Tibial nerve (tissue), 4 donors: ENCODE data around the gene DEPDC1B. TPM values are rescaled to one million over a fixed set of nuclear protein-coding genes. Genes with fewer than 3 reads are reported as not detected.

Experiments
- DNase-seq, 2 donors: peaks; one replicate each; pipeline ENCODE4 v3.0.0-alpha.2; 2019; ENCODE audit warnings: low spot score in 2 of 2
- H3K27ac ChIP-seq, 4 donors: fragments of 200-600 bp; sonication (generic) in 3 of 4; one replicate each; pipeline ENCODE4 v1.5.1; 2017 to 2019; ENCODE audit warnings: mild to moderate bottlenecking in 1 of 4
- H3K27me3 ChIP-seq, 2 donors: fragments of 200-600 bp; sonication (generic) in 1 of 2; one replicate each; pipeline versions ENCODE4 v1.5.1 to v1.6.0; 2017 to 2019
- H3K36me3 ChIP-seq, 3 donors: fragments of 200-600 bp; sonication (generic); one replicate each; pipeline ENCODE4 v1.5.1; 2018 to 2019
- H3K4me1 ChIP-seq, 4 donors: fragments of 200-600 bp; sonication (generic) in 3 of 4; one replicate each; pipeline ENCODE4 v1.5.1; 2017 to 2019
- H3K4me3 ChIP-seq, 4 donors: fragments of 200-600 bp; sonication (generic) in 3 of 4; one replicate each; pipeline ENCODE4 v1.5.1; 2017 to 2019; ENCODE audit warnings: mild to moderate bottlenecking in 1 of 4, moderate library complexity in 1 of 4
- H3K9me3 ChIP-seq, 4 donors: fragments of 200-600 bp; sonication (generic) in 3 of 4; one replicate each; pipeline ENCODE4 v1.5.1; 2017 to 2019
- EP300 ChIP-seq, 2 donors: sonication (generic); formaldehyde crosslinking; IDR thresholded peaks; one replicate each; pipeline ENCODE4 v1.6.1; 2017; ENCODE audit warnings: antibody characterized with exemption in 2 of 2, mild to moderate bottlenecking in 1 of 2
- POLR2A ChIP-seq, 2 donors: fragments of 450-650 bp; IDR thresholded peaks; one replicate each; pipeline ENCODE4 v1.6.1; 2017; ENCODE audit warnings: antibody characterized with exemption in 2 of 2, mild to moderate bottlenecking in 2 of 2, moderate library complexity in 2 of 2
- whole genome bisulfite sequencing, 2 donors: methylation state at CpG; one replicate each; pipeline ENCODE4 v1.1.5; 2018; 5-methylcytosine and 5-hydroxymethylcytosine counted together
- total RNA-seq, 4 donors: library from RNA; depleted of rRNA; stranded (reverse); fragments of >200 nt; gene quantifications; one replicate each; pipeline ENCODE4 v1.1.0, GENCODE V29; 2016
- TF ChIP-seq, protein P1 (sequence below), 5 experiments: fragments of 200-600 bp in 3 of 5; fragments of 450-650 bp in 2 of 5; sonication (generic) in 3 of 5; IDR thresholded peaks; one replicate each; pipeline ENCODE4 v1.5.1; 2016 to 2019; ENCODE audit warnings: antibody characterized with exemption in 5 of 5, mild to moderate bottlenecking in 3 of 5, moderate library complexity in 2 of 5

DEPDC1B gene
- total RNA-seq, 4 donors from 2014 or later = 2.2 to 5.7 (median 4.4) TPM

DNA sequence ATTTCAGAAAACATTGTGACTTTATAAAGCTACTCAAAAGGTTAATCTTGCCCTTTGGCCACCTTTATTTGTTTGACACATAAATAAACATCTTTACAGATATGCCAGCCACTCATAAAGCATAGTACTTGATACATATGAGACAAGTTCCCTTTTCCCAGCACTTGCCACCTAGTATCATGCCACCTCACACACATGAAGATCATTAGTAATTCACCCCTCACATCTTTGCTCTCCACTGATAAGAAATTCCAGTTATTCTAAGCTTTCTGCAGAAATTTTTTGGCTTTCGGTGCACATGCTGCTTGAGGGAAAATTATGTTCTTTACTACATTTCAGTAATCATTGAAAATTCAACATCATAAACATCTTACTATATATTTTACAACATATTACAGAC, 59.1 kb downstream of the DEPDC1B start:
- Histone ChIP-seq H3K4me3 (no peak overlapping the region), H3K4me1 (no peaks in the 10 kb centered on the region), H3K27me3 (no peaks in the 10 kb centered on the region), H3K36me3 (no peaks in the 10 kb centered on the region), H3K27ac (no peak overlapping the region), H3K9me3 (no peaks in the 10 kb centered on the region)
- DNase-seq = no peak
- TF ChIP-seq, protein P1, sequence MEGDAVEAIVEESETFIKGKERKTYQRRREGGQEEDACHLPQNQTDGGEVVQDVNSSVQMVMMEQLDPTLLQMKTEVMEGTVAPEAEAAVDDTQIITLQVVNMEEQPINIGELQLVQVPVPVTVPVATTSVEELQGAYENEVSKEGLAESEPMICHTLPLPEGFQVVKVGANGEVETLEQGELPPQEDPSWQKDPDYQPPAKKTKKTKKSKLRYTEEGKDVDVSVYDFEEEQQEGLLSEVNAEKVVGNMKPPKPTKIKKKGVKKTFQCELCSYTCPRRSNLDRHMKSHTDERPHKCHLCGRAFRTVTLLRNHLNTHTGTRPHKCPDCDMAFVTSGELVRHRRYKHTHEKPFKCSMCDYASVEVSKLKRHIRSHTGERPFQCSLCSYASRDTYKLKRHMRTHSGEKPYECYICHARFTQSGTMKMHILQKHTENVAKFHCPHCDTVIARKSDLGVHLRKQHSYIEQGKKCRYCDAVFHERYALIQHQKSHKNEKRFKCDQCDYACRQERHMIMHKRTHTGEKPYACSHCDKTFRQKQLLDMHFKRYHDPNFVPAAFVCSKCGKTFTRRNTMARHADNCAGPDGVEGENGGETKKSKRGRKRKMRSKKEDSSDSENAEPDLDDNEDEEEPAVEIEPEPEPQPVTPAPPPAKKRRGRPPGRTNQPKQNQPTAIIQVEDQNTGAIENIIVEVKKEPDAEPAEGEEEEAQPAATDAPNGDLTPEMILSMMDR (IDR thresholded peaks at IDR 0.05) = no peak
- WGBS, 2 donors = 95 to 100% methylated on average over 1 of the region's 1 CpG

DNA sequence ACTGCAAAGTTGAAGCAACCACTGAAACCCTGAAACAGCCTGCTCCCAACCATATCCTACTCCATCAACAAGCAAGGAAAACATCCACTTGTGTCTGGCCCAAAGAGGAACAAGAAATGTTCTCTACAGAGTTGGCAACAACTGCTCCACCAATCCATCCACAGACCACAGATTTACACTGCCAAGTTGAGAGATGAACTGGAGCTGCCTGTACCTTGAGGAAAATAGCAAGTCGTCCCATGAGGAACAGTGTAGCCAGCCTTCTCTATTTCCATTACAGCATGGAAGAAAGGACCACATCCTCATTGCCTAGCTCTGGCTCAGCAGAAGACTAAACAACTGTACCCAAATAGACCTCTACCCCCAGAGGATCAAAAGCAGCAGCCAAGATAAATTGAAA, 60.4 kb downstream of the DEPDC1B start:
- no peaks in the 10 kb centered on the region for H3K9me3 ChIP-seq
- H3K27ac ChIP-seq = no peak overlapping the region
- H3K27me3 ChIP-seq = no peaks in the 10 kb centered on the region
- no peaks in the 10 kb centered on the region for H3K36me3 ChIP-seq
- H3K4me3 ChIP-seq = no peak overlapping the region
- 79 to 86% methylated on average over 1 of the region's 1 CpG for whole genome bisulfite sequencing, 2 donors
- DNase-seq = no peak
- H3K4me1 ChIP-seq = no peaks in the 10 kb centered on the region
- TF ChIP-seq POLR2A (IDR thresholded peaks at IDR 0.05) (no peak), EP300 (IDR thresholded peaks at IDR 0.05) (no peak)
- TF ChIP-seq, protein P1 (IDR thresholded peaks at IDR 0.05) = no peak

DNA sequence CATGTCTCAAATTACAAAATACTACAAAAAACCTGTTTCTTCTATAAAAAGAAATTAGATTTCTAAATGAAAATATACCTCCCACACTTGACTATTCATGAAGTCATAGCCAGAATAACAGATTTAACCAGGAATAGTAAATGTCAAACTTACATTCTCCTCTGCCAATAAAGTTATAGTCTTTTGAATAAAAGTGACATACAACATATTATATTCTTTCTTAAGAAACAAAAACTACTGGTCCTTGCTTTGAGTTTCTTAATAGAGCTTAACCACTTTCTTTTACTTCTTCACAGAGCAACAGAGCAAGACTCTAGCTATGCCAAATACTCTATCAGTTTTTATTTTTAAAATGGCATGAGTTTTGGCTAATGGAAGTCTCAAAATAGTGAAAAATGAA, 61.7 kb downstream of the DEPDC1B start:
- Histone ChIP-seq H3K9me3 (no peaks in the 10 kb centered on the region), H3K4me1 (no peaks in the 10 kb centered on the region), H3K36me3 (no peaks in the 10 kb centered on the region), H3K4me3 (no peak overlapping the region), H3K27me3 (no peaks in the 10 kb centered on the region), H3K27ac (no peak overlapping the region)
- TF ChIP-seq, protein P1 (IDR thresholded peaks at IDR 0.05) = no peak
- TF ChIP-seq POLR2A (IDR thresholded peaks at IDR 0.05) (no peak), EP300 (IDR thresholded peaks at IDR 0.05) (no peak)
- DNase-seq = no peak

DNA sequence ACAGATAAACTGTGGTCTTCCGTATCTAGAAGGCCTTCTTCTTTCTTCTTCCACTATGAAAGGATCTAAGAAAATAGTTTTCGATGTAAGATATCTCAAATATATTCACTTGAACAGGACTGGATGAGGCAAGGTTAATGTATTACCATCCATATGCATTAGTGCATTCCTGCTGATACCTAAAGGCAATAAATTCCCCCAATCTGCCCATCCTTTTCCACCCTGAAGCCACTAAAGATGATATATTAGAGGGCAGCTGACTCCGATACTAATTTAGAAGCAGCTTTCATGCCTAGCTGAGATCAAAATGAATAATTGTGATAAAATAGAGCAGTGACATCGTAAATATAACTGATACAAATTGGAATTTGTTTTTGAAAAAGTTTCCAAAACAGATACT, 63.3 kb downstream of the DEPDC1B start:
- Histone ChIP-seq H3K9me3 (no peaks in the 10 kb centered on the region), H3K36me3 (no peaks in the 10 kb centered on the region), H3K27me3 (no peaks in the 10 kb centered on the region), H3K4me1 (no peaks in the 10 kb centered on the region), H3K4me3 (no peak overlapping the region), H3K27ac (no peak overlapping the region)
- TF ChIP-seq, protein P1 (IDR thresholded peaks at IDR 0.05) = no peak
- TF ChIP-seq EP300 (IDR thresholded peaks at IDR 0.05) = no peak
- TF ChIP-seq POLR2A (IDR thresholded peaks at IDR 0.05) = no peak
- WGBS, 2 donors = 93 to 95% methylated on average over 4 of the region's 4 CpGs
- DNase-seq = no peak

DNA sequence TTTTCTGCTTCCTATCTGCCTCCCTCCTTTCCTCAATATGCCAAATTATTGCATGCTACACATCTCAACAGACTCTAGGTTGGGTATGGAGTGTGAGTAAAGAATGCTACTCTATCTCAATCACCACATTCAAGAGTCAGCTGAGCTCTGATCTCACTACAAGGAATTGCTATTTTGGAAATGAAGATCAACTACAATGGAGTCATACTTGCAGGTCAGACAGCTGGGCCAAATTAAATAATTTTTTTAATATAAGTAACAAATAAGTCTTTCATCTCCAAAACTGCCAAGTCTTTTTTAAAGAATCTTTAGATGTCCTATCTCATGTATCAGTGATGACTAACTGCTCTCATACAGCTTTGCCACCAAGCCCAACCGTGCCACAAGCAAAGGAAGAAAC, 64.0 kb downstream of the DEPDC1B start:
- no peak for TF ChIP-seq EP300 (IDR thresholded peaks at IDR 0.05)
- no peak for TF ChIP-seq POLR2A (IDR thresholded peaks at IDR 0.05)
- TF ChIP-seq, protein P1 (IDR thresholded peaks at IDR 0.05) = no peak
- DNase-seq = no peak
- Histone ChIP-seq H3K4me3 (no peak overlapping the region), H3K9me3 (no peaks in the 10 kb centered on the region), H3K4me1 (no peaks in the 10 kb centered on the region), H3K36me3 (no peaks in the 10 kb centered on the region), H3K27me3 (no peaks in the 10 kb centered on the region), H3K27ac (no peak overlapping the region)
- WGBS, 2 donors = 81 to 86% methylated on average over 1 of the region's 1 CpG
